GM21825 (cell line): Measurements from ENCODE around the gene ZNF764.
A peak's percentile ranks its signal among the peaks of the same experiment; 100 is the strongest.

Experiments used
- ATAC-seq: cut with Tn5 transposase; IDR thresholded peaks from one replicate; pipeline ENCODE4 v1.9.1; 2021; ENCODE audit warnings: mild to moderate bottlenecking, moderate library complexity; ENCODE audit not compliant: unreplicated experiment

Gene ZNF764

DNA sequence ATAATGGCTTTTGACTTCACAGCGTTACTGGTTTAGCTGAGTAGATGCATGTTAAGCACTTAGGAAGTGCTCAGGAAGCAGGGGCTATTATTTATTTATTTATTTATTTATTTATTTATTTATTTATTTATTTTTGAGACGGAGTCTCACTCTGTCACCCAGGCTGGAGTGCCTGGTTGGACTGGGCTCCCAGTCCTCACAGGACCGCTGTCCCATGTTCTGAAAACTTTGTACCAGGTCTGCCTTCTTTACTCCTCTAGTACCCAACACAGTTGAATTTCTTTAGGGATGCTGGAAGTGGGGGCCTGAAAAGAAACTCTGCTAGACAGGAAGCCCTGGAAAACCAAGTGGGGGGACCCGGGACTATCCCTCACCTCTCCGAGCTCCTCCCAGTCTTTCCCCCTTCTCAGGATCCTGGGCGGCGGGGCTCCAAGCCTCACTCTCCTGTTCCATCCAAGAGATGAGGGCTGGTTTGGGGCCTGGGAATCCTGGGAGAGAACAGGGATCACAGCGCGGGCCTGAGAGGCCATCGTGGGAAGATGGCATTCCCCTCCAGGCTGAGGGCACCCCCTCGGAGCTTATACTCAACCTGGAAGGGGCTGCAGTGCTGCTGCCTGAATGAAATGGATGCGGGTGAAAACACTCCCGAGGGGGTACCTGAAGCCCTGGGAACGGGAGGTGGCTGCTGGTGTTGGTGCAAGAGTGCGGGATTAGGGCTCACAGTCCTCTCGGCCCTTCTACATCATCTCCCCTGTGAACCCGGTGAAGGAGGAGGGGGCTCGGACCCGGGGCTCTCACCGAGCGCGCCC lies 12.7 kb upstream of the ZNF764 start:
- no peak for ATAC-seq

DNA sequence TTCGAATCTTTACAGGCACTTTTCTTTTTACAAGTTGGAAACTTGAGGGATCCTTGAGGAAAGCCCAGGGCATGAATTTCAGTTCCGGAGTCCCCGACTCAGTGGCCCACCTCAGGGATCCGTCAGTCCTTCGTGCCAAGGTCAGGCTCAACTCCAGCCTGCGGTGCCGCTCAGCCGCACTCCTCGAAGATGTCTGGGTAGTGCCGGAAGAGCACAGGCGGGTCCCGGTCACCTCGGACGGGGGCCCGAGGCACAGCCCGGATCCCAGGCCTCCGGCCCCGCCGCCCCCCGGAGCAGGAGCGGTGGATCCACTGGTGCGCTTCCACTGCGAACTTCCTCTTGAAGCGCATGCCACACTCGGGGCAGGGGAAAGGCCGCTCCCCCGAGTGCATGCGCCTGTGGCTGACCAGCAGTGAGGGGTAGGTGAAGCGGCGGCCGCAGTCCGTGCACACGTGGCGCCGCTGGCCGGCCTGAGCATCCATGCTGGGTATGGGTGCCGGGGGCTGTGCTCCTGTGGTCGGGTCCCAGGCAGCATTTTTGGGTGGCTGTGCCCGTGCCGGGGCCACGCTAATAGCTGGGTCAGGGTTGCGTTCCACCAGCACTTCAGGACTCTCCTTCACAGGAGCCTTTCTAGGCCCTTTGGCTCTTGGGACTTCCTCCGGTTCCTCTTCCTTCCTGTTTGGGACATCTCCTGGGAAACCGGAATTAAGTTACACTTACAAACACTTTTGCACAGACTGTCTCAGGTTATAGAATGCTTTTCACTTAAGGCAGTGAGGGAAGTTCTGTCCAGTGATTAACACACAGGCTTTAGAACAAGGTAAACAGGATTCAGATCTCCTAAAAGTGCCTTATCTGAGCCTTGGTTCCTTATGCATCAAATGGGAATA lies 11.8 kb upstream of the ZNF764 start:
- ATAC-seq, result no peak

DNA sequence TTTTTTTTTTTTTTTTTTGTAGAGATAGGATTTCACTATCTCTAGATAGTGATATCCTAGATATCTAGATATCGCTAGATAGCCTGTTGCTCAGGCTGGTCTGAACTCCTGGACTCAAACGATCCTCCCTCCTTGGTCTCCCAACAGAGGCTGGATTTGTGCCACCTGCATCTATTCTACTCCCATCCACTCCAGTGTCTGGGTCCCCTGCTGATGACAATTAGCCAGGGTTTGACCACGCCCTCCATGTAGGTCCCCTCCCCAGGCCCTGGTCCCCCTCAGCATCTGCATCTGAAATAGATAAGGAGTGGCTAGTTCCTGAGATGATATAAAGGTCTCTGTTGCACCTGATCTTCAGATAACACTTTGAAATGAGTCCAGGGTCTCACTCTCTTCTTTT lies 11.1 kb upstream of the ZNF764 start:
- ATAC-seq, result no peak

DNA sequence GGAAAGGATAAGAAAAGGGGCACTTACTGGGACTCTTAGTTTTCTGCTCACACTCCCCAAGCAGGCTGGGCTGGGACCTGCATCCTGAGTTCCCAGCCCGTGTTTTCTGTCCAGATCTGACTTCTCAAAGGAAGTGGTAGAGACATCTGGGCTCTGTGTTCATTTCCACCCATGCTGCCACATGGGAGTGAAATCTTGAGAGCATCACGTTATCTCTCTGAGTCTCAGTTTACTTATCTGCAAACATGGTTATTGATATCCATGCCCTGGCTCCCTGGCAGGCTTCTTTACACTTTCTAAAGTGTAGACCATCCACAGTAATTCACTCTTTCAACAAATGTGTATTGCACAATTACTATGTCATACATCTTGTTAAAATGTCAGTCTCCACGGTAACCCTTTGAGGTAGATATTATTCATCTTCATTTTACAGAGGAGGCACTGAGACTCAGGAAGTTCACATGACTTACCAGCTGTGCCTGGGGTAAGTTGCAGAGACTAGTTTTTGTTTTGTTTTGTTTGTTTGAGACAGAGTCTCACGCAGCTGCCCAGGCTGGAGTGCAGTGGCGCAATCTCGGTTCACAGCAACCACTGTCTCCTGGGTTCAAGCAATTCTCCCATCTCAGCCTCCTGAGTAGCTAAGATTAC lies 9.9 kb upstream of the ZNF764 start:
- ATAC-seq, result no peak

DNA sequence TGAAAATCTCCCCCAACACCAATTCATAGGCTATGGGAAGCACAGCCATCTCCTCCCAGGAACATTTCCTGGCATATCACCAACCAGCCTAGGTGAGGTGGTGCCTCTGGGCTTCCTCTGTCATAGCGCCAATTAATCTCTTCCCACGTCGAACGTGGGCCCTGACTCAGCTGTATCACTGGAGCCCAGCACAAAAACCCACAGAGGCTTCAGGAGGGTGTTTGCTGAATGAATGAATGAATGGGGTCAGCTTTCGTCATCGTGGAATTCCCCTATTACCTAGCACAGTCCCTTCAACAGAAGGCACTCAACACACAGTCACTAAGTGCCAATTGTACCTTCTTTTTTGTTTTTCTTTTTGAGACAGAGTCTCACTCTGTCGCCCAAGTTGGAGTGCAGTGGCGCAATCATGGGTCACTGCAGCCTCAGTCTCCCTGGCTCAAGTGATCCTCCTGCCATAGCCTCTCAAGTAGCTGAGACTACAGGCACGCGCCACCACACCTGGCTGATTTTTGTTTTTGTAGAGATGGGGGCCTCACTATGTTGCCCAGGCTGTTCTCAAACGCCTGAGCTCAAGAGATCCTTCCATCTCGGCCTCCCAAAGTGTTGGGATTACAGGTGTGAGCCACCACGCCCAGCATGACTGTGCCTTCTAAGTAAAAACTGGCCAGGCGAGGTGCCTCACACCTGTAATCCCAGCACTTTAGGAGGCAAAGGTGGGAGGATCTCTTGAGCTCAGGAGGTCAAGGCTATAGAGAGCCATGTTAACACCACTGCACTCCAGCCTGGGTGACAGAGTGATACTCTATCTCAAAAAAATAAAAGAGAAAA lies 9.2 kb upstream of the ZNF764 start:
- no peak for ATAC-seq

DNA sequence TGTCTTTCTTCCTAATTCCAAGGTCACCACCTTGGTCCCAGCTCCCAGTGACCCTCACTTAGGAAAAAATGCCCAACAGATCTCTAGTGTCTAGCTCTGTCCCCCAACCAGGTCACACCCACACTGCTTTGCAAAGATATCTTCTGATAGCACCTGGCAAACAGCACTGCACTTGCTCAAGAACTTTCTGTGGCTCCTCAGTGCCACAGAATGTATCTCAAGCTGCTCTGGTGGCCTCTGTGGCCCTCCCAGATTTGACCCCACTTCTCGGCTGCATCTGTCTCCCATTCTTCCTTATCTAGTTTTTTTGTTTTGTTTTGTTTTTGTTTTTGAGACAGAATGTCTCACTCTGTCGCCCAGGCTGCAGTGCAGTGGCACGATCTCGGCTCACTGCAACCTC lies 8.4 kb upstream of the ZNF764 start:
- ATAC-seq, result no peak

DNA sequence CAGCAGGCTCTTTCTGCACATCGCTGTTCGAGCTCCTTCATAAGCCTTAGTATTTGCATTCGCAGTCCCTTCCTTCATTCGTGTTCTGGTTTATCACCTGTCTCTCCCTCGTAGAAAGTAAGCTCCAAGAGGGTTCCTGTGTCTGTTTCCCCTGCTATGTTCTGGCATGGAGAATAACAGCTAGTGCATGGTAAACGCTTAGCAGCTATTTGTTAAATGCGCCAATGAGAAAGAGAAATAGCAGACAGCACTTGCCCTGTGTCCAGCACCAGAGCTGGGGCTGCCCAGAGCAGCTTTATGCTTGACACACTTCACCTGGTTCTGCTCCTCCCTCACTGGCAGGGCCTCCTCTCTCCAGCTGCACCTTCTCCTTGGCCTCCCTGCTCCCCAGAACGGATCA lies 7.8 kb upstream of the ZNF764 start:
- ATAC-seq, result no peak

DNA sequence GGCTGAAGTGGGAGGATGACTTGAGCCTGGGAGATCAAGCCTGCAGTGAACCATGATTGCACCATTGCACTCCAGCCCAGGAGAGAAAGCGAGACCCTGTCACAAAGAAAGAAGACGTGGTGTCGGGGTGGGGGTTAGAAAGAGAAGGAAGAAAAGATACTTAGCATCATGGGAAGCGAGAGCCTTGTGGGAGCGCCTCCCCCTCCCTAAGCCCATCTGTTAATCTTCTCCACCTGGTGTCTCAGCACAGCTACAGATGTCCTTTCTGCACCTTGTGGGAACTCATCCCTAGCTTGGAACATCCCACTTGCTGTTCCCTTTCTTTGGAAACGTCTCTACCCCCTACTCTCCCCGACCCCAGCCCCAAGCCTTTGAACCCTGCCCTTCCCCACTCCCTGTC lies 7.4 kb upstream of the ZNF764 start:
- no peak for ATAC-seq

DNA sequence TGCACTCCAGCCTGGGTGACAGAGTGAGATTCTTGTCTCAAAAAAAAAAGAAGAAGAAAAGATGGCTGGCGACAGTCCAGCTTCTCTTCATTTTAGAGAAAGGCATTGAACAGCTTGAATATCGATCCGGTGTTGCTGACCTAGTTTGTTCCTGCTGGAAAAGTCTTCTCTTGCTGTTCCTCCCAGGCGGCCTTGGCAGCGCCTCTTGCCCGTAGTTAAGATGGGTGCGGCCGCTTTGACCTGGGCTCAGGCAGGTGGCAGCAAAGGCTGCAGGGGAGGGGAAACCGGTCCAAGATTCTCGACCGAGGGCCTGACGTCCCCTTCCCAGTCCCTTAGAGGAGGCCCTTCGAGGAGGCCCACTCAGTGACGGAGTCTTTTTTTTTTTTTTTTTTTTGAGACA lies 3.8 kb upstream of the ZNF764 start:
- ATAC-seq, result no peak

DNA sequence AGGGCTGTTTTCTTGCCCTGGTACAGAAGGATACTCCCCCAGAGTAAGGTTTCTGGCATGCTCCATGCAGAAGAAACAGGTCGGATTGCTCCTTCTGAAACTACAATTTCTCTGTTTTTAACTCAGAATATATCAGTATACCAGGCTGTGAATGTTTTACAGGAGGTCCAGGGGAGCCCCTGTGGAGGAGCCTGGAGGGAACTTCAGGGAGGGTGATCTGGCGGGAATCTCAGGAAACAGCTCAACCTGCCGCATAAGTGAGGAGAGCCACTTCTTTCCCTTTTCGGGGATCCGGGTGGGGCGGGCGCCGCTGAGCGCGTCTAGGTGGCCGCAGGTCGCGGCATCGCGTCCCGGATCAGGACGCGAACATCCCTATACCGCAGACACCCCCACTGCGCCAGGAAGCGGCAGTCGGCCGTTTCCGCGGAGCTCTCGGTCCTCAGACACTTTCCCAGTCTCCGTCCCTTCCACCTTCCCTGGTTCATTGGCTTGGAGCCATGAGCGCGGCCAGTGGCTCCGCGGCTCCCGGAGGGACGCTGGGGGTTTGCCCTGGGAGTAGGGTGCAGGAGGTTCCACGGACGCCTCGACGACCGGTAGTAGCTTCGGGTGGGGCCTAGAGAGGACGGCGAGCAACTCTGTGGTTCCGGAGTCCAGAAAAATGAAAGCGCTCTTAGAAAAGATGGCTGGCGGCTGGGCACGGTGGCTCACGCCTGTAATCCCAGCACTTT lies 3.1 kb upstream of the ZNF764 start:
- ATAC-seq, result no peak

DNA sequence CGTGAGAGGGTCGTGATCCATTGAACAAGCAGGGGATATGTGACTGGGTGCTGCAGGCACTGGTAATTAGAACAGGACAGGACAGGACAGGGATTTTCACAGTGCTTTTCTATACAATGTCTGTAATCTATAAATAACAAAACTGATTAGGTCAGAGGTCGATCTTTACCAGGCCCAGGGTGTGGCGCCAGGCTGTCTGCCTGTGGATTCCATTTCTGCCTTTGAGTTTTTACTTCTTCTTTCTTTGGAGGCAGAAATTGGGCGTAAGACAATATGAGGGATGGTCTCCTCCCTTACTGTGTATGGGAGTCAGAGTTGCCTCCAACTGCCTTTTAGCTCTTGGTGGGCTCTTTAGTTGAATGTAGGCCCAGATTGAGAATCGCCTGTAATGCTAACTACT lies 1.5 kb upstream of the ZNF764 start:
- no peak for ATAC-seq

DNA sequence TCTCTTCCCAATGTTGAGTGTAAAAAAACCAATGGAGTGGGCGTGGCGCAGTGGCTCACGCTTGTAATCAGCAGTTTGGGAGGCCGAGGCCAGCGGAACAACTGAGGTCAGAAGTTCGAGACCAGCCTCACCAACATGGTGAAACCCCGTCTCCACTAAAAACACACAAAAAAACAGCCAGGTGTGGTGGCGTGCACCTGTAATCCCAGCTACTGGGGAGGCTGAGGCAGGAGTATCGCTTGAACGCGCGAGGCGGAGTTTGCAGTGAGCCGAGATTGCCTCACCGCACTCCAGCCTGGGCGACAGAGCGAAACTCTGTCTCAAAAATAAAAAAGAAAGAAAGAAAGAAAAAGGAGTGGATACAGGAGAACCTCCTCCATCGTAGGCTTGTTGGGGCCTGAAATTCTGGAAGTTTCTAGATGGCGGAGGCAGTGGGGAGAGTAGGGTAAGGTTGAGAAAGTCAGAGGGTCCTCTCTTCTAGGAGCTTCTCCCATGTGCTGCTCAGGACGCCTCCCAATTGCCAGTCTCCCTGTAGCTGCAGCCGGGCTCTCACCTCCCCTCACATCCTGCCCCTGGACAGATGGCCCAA lies 709 bp upstream of the ZNF764 start:
- no peak for ATAC-seq

DNA sequence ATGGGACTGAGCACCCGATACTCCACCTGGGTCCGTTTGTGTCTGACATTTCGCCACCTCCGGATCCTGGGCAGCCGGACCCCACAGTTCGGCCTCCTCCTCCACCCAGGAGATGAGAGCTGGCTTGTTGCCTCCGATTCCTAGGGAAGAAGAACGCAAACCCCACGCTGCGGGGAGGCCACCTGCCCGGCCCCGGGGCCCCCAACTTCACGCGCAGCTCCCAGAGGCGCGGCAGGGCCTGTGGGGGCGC lies 542 bp downstream of the ZNF764 start:
- peak; percentile 8 for ATAC-seq

DNA sequence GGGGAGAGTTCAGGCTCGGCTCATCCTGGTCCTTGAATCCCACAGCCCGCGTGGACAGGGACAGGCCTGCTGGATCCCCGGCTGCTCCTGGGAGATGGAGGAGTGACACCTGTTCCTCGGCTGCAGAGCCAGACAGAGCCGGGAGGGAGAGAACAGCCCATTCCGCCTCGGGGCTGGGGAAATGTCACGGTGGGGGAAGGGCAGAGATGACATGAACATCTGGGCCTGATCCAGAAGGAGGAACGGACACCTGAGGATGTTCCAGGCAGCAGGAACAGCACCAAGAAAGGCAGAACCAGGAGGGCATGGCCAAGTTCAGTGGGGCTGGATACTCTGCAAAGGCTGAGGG lies 2.1 kb downstream of the ZNF764 start:
- ATAC-seq, result no peak

DNA sequence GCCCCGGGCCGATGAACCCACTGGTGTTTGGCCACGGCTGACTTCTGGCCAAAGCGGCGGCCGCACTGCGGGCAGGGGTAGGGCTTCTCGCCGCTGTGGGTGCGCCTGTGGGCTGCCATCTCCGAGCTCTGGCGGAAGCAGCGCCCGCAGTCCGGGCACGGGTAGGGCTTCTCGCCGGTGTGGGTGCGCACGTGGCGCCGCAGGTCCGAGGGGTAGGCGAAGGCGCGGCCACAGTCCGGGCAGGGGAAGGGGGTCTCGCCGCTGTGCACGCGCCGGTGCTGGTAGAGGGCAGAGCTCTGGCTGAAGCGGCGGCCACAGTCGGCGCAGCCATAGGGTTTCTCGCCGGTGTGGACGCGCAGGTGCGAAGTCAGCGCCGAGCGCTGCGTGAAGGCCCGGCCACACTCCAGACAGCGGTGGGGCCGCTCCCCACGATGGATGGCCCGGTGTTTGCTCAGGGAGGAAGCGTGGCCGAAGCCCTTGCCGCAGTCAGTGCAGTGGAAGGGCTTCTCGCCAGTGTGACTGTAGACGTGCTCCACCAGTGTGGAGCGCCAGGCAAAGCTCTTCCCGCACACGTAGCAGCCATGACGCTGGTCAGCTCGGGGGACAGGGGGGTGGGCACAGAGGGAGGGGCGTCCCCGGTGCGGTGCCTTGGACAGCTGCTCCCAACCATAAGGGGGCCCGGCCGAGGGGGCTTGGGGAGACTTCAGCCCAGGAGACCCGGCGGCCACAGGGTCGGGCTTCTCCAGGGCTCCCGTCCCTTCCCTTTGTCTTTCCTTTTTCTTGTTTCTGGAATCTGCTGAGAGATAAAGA lies 2.7 kb downstream of the ZNF764 start:
- ATAC-seq, result no peak

DNA sequence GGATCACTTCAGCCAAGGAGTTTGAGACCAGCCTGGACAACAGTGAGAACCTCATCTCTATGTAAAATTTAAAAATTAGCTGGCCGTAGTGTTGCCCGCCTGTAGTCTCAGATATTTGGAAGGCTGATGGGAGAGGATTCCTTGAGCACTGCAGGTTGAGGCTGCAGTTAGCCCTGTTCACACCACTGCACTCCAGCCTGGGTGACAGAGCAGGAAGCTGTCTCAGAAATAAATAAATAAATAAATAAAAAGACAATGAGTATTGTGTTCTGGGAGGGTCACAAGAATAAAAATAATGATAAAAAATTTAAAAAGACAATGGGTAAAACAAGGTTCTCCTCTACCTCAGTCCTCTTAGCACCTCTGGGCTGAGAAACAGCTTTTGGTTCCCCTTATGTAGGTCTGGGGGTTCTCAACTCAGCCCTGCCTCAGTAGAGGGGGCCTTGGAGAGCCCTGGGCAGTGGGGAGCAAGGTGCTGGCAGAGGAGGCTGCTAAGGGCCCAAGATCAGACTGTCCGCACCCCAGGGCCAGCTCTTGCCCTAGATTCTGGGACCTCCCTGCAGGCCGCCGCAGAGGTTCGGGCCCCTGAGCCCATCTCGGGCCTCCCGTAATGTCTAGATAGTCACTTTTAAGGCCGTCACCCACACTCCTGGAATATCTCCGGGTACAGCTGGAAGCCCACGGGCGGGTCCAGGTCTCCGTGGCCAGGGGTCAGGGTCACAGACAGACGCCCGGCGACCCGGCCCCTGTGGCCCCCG lies 3.4 kb downstream of the ZNF764 start:
- ATAC-seq, result no peak

DNA sequence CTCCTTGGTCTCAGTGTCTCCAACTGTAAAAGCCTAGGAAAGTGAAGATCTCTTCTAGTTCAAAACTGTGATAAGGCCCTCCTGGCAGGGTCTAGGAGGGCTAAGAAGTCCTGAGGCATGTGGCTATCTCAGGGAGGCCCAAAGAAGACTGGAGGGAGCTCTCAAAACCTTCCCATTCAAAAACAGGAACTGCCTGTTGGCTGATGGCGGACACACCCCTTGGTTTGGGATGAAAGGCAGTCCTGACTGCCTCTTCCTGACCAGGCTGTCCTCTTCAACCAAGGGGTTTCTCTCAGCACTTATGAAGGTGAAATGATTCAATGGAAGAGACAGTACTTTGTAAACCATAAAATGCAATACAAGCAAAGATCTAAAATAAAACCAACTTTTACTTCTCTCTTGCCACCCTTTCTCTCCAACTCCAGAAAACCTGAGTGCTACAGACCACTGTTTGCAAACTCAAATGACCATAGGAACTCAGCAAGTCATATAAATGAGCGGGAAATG lies 4.7 kb downstream of the ZNF764 start:
- ATAC-seq, result no peak

DNA sequence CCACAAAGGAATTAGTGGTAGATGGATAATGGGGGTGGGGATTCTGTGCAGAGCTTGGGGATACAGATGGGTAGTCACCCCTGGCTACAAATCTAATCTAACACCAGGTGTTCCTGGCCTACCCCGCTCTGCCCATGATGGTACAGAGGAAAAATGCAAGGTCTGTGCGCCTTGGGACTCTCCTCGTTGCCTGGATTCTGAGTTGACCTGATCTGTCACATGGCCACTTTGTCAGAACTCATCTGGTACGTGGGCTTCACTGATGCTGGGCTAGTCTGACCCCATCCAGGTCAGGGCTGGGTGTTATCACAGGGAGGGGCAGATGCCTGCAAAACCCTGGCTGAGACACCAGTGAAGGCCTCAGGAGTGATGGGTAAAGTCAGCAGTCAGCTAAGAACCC lies 5.2 kb downstream of the ZNF764 start:
- no peak for ATAC-seq
